GM12872 (cell line): ENCODE measurements around the gene GPC3.

Source experiments
- CTCF ChIP-seq: IDR thresholded peaks from 3 replicates; pipeline ENCODE4 v1.5.1; 2011; ENCODE audit warnings: low read depth, mild to moderate bottlenecking, low read length, moderate library complexity; ENCODE audit not compliant: insufficient read depth

Gene GPC3

GRCh38 chrX:133590703-133591505 lies 394.5 kb downstream of the GPC3 start:
- TF ChIP-seq CTCF: no peak

- TF ChIP-seq CTCF: no peak
Measured at GRCh38 chrX:133588827-133589226, 396.6 kb downstream of the GPC3 start.

GRCh38 chrX:133587818-133588217 lies 397.6 kb downstream of the GPC3 start:
- TF ChIP-seq CTCF: no peak

GRCh38 chrX:133587071-133587470 lies 398.3 kb downstream of the GPC3 start:
- TF ChIP-seq CTCF: no peak

- no peak for TF ChIP-seq CTCF
Measured at GRCh38 chrX:133586443-133586842, 399.0 kb downstream of the GPC3 start.

GRCh38 chrX:133583825-133584224 lies 401.6 kb downstream of the GPC3 start:
- TF ChIP-seq CTCF: no peak

GRCh38 chrX:133580625-133581024 lies 404.8 kb downstream of the GPC3 start:
- TF ChIP-seq CTCF: no peak
